Panc1 (cell line): Measurements from ENCODE around the gene TRIOBP. TPM values are rescaled to one million over a fixed set of nuclear protein-coding genes. Genes with fewer than 3 reads are reported as not detected.

Source experiments
- ATAC-seq: fragments of 200-7000 bp; cut with Tn5 transposase; 2 replicates; pipeline ENCODE4 v1.9.1; 2020; ENCODE audit warnings: mild to moderate bottlenecking, moderate library complexity
- BruUV-seq: library from RNA; stranded (reverse); fragments of 400-500 nt; replicated peaks from 2 replicates; lab custom pipeline; 2021; lab: Mats Ljungman, UMichigan
- CTCF ChIA-PET: fragments of 300-600 bp; sonication (Branson Sonifier 250); formaldehyde crosslinking; loops from one replicate; lab custom pipeline; 2022; ENCODE audit warnings: antibody characterized with exemption; lab: Charles Lee
- POLR2A ChIA-PET: fragments of 300-600 bp; sonication (Branson Sonifier 250); formaldehyde crosslinking; loops from one replicate; lab custom pipeline; 2022; ENCODE audit warnings: antibody characterized with exemption; lab: Charles Lee
- DNase-seq: peaks from one replicate; pipeline ENCODE4 v3.0.0-alpha.2; 2010; ENCODE audit warnings: low read depth, low spot score
- H3K27ac ChIP-seq: 2 replicates; pipeline ENCODE4 v1.5.1; 2011; ENCODE audit warnings: mild to moderate bottlenecking, low read length, inconsistent platforms
- H3K27me3 ChIP-seq: fragments of 200-500 bp; sonication (Bioruptor generic); 2 replicates; pipeline ENCODE4 v1.6.0; 2014; ENCODE audit warnings: low read length, inconsistent platforms; ENCODE audit not compliant: control insufficient read depth, insufficient read depth
- H3K36me3 ChIP-seq: fragments of 200-500 bp; sonication (Bioruptor generic); 2 replicates; pipeline ENCODE4 v1.5.1; 2014; ENCODE audit warnings: inconsistent platforms, mild to moderate bottlenecking, low read length, moderate library complexity; ENCODE audit not compliant: control insufficient read depth, insufficient read depth
- H3K4me1 ChIP-seq: 2 replicates; pipeline ENCODE4 v1.5.1; 2011; ENCODE audit warnings: inconsistent platforms, mild to moderate bottlenecking, low read length, moderate library complexity; ENCODE audit not compliant: control insufficient read depth, insufficient read depth
- H3K4me3 ChIP-seq, 2 experiments: 2 replicates each; pipeline ENCODE4 v1.5.1; 2011 to 2012; ENCODE audit warnings: low read depth in 2 of 2, low read length in 2 of 2, mild to moderate bottlenecking in 2 of 2, inconsistent platforms in 1 of 2, moderate library complexity in 1 of 2
- H3K9me3 ChIP-seq: fragments of 200-500 bp; sonication (Bioruptor generic); 2 replicates; pipeline ENCODE4 v1.5.1; 2014; ENCODE audit warnings: low read depth, mild to moderate bottlenecking, inconsistent platforms, low read length, moderate library complexity; ENCODE audit not compliant: control insufficient read depth, insufficient read depth
- POLR2AphosphoS5 ChIP-seq: IDR thresholded peaks from 2 replicates; pipeline ENCODE4 v1.6.1; 2012; ENCODE audit warnings: mild to moderate bottlenecking, low read depth, low read length, moderate library complexity
- SIN3A ChIP-seq: IDR thresholded peaks from 2 replicates; pipeline ENCODE4 v1.6.1; 2012; ENCODE audit warnings: low read depth, mild to moderate bottlenecking, low read length, moderate library complexity, borderline replicate concordance; ENCODE audit not compliant: insufficient read depth
- TCF7L2 ChIP-seq: IDR thresholded peaks from 2 replicates; pipeline ENCODE4 v1.6.1; 2011; ENCODE audit warnings: mild to moderate bottlenecking, low read depth, low read length, inconsistent platforms
- in situ Hi-C: cut with HindIII; loops from 2 replicates; pipeline ENCODE4 v1.10.0; 2016; ENCODE audit warnings: low sequenced_read_pairs, low pct_unique_long_range_greater_than_20kb
- intact Hi-C: fragments of 100-400 bp; cut with micrococcal nuclease; formaldehyde crosslinking; loops from one replicate; pipeline ENCODE4 v1.10.0; 2022; ENCODE audit not compliant: unreplicated experiment
- total RNA-seq: library from RNA; stranded (reverse); gene quantifications from one replicate; pipeline ENCODE4 v1.2.1, GENCODE V29; 2021; ENCODE audit not compliant: unreplicated experiment
- TF ChIP-seq, protein P1 (sequence below), 2 experiments: IDR thresholded peaks; 2 replicates each; pipeline ENCODE4 v1.6.1; 2011 to 2012; ENCODE audit warnings: low read depth in 2 of 2, control low read depth in 1 of 2, low read length in 1 of 2, mild to moderate bottlenecking in 1 of 2, moderate library complexity in 1 of 2; ENCODE audit not compliant: insufficient read depth in 1 of 2
- TF ChIP-seq, protein P2 (sequence below): fragments of 450-650 bp; IDR thresholded peaks from 2 replicates; pipeline ENCODE4 v1.5.1; 2017; ENCODE audit warnings: mild to moderate bottlenecking

Gene TRIOBP
- total RNA-seq, 1 experiment from 2014 or later: 50.5 TPM

DNA sequence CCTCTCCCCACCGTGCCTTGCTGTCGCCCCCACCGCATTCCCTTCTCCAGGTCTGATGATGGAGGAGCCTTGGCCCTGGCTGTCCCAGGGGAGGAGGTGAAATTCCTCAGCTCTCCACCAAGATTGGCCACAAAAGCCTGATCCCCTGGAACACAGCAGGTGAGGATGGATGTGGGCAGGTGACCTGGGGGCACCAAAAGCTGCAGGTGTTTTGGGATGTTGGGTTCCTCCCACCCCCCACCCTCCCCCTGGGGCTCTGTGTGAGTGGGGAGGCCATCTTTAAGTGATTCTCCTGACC is 639 bp downstream of the TRIOBP start:
- TF ChIP-seq, protein P1, sequence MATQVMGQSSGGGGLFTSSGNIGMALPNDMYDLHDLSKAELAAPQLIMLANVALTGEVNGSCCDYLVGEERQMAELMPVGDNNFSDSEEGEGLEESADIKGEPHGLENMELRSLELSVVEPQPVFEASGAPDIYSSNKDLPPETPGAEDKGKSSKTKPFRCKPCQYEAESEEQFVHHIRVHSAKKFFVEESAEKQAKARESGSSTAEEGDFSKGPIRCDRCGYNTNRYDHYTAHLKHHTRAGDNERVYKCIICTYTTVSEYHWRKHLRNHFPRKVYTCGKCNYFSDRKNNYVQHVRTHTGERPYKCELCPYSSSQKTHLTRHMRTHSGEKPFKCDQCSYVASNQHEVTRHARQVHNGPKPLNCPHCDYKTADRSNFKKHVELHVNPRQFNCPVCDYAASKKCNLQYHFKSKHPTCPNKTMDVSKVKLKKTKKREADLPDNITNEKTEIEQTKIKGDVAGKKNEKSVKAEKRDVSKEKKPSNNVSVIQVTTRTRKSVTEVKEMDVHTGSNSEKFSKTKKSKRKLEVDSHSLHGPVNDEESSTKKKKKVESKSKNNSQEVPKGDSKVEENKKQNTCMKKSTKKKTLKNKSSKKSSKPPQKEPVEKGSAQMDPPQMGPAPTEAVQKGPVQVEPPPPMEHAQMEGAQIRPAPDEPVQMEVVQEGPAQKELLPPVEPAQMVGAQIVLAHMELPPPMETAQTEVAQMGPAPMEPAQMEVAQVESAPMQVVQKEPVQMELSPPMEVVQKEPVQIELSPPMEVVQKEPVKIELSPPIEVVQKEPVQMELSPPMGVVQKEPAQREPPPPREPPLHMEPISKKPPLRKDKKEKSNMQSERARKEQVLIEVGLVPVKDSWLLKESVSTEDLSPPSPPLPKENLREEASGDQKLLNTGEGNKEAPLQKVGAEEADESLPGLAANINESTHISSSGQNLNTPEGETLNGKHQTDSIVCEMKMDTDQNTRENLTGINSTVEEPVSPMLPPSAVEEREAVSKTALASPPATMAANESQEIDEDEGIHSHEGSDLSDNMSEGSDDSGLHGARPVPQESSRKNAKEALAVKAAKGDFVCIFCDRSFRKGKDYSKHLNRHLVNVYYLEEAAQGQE (IDR thresholded peaks at IDR 0.05; ENCODE audit: insufficient read depth in 1 of 2, low read depth in 2 of 2, low read length in 1 of 2): no peak
- TF ChIP-seq SIN3A: no peak
- TF ChIP-seq, protein P2, sequence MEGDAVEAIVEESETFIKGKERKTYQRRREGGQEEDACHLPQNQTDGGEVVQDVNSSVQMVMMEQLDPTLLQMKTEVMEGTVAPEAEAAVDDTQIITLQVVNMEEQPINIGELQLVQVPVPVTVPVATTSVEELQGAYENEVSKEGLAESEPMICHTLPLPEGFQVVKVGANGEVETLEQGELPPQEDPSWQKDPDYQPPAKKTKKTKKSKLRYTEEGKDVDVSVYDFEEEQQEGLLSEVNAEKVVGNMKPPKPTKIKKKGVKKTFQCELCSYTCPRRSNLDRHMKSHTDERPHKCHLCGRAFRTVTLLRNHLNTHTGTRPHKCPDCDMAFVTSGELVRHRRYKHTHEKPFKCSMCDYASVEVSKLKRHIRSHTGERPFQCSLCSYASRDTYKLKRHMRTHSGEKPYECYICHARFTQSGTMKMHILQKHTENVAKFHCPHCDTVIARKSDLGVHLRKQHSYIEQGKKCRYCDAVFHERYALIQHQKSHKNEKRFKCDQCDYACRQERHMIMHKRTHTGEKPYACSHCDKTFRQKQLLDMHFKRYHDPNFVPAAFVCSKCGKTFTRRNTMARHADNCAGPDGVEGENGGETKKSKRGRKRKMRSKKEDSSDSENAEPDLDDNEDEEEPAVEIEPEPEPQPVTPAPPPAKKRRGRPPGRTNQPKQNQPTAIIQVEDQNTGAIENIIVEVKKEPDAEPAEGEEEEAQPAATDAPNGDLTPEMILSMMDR: no peak
- no peak for TF ChIP-seq TCF7L2
- TF ChIP-seq POLR2AphosphoS5: no peak
- no TSS peak for BruUV-seq
- DNase-seq: no peak
- CTCF ChIA-PET: no interaction called here
- Histone ChIP-seq H3K27me3 (no peaks in the 10 kb centered on the region), H3K27ac (no peak overlapping the region), H3K36me3 (no peaks in the 10 kb centered on the region), H3K9me3 (no peaks in the 10 kb centered on the region), H3K4me1 (no peaks in the 10 kb centered on the region), H3K4me3 (peak overlapping the region in 1 of 2 experiments; percentile 21; a peak in 1 of 4 replicates)
- in situ Hi-C loops (no loop called here), intact Hi-C loops (no loop called here)
- no peak for ATAC-seq
- POLR2A ChIA-PET: no interaction called here

DNA sequence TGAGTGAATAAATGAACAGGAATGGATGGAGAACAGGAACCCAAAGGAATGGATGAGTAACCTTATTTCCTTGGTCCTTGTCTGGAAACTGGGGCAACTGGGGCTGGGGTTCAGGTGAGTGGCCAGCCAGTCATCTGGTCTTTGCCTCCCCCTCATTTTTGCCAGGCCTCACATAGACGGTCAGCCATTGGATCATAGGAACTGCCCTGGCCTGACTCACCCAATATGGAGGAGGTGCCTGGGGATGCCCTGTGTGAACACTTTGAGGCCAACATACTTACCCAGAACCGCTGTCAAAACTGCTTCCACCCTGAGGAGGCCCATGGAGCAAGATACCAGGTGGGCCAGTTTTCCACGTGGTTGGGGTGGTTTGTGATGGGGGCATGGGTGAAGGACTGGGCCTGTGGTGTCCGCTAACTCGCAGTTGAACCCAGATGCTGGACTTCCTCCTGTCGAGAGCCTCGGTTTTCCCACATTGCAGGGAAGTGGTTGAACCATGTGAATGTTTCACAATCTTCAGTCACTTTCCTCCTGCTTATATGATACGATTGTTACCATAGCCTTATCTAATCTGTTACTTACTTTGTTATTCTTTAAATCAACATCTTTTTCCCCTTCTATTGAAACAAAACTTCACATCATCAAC is 4.4 kb downstream of the TRIOBP start:
- no peaks in the 10 kb centered on the region for H3K27me3 ChIP-seq
- ChIA-PET POLR2A (no interaction called here), CTCF (no interaction called here)
- in situ Hi-C loops: no loop called here
- H3K9me3 ChIP-seq: no peaks in the 10 kb centered on the region
- no peaks in the 10 kb centered on the region for H3K36me3 ChIP-seq
- TF ChIP-seq POLR2AphosphoS5: no peak
- TF ChIP-seq, protein P2: no peak
- TF ChIP-seq, protein P1 (IDR thresholded peaks at IDR 0.05; ENCODE audit: insufficient read depth in 1 of 2, low read depth in 2 of 2, low read length in 1 of 2): no peak
- no peak for TF ChIP-seq SIN3A
- no peak for TF ChIP-seq TCF7L2
- no peak for ATAC-seq
- no peak overlapping the region for H3K27ac ChIP-seq
- no peak overlapping the region for H3K4me3 ChIP-seq
- H3K4me1 ChIP-seq: no peaks in the 10 kb centered on the region
- no TSS peak for BruUV-seq
- DNase-seq: no peak
- intact Hi-C loops: no loop called here
